Kidney tubule cell (primary cell): Measurements from ENCODE around the gene CHSY3.

Source experiments
- DNase-seq: peaks from one replicate; pipeline ENCODE4 v3.0.0-alpha.2; 2018; ENCODE audit warnings: low spot score

CHSY3 gene

GRCh38 chr5:130096483-130096882 lies 192.2 kb downstream of the CHSY3 start:
- DNase-seq: no peak

- DNase-seq: no peak
Measured at GRCh38 chr5:130099008-130099407, 194.7 kb downstream of the CHSY3 start.

- no peak for DNase-seq
Measured at GRCh38 chr5:130102375-130102774, 198.1 kb downstream of the CHSY3 start.

DNA sequence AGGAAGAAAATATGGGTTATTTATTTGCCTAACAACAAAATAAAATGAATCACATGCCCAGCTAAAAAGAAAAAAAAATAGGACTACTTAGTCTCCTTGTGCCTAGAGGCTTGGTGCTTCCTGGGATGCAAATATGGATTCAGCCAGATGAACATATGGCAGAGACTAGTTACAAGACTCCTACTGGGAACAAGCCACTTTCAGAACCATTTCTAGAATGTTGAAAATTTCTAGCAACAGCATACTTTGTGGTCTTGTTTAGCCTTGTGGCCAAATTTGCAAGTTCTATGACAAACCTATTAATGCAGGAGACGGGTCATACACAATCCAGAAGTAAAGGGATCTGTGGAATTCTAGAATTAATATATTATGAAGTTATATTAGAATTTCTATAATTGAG lies 198.7 kb downstream of the CHSY3 start:
- DNase-seq: no peak

DNA sequence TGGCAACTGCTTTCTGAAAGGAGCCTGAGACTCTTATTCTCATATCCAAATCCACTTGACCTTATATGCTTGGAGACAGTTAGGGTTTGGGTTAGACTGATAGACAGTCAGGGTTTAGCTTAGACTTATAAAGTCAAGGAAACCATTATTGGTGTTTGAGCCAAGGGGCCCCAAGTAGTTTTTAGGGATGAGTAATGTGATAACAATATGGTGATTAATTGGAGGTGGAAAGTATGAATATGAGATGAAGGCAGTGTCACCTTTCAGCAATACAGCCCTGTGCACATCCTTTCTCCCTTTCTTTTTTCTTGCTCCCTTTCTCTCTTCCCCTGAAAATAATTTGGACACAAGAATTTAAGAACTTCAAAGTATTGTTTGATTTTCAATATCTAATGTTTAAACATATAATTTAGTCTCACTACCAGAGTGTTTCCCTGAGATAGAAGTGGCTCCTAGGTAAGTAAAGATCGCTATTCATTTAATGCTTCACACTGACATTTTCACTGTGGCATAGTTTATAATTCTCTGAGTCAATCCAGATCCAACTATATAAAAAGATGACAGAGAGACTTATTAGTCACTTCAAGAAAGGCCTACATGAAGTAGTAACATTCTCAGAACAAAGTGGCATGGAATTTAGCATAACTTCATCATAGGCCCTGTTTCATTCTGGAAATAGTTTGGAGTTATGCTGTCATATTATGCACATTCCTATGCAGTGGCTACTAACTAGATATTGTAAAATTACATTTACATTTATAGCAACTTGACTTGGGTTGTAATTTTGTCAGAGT lies 200.8 kb downstream of the CHSY3 start:
- peak; percentile 2 for DNase-seq

DNA sequence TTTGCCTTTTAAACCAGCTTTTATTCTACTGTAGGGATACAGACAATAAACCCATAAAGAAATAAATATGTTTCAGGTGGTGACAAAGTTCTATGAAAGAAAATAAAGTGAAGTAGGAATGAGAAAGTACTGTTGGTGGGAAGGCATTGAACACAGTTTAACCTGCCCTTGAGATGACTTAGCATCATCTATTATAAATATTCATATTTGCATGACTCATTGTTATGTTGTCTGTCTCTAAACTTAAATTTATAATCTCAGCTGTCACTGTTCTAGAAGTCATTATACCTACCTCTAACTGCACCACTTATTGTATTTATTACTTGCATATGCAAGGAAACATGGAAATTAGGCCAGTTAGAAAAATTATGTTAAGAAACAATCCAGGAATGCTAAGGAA lies 202.2 kb downstream of the CHSY3 start:
- DNase-seq: no peak

- DNase-seq: peak; percentile 50
Measured at GRCh38 chr5:130109152-130109551, 204.9 kb downstream of the CHSY3 start.

- DNase-seq: no peak
Measured at GRCh38 chr5:130110328-130110727, 206.1 kb downstream of the CHSY3 start.

DNA sequence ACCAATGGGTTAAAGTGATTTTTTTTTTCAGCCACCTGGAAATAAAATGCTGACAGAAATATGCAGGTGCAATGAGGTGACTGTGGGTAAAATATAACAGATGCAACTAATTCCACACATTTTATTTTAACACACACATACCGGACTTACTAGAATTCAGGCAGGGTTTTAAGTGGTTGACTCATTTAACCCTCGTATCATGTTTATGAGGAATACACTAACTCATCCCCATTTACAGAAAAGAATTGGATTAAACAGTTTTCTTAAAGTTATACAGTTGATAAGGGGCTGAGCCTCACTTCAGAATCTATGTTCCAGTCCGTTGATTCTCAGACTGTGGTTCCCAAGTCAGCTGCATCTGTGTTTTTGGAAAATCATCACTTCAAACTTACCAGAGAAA lies 207.5 kb downstream of the CHSY3 start:
- no peak for DNase-seq

DNA sequence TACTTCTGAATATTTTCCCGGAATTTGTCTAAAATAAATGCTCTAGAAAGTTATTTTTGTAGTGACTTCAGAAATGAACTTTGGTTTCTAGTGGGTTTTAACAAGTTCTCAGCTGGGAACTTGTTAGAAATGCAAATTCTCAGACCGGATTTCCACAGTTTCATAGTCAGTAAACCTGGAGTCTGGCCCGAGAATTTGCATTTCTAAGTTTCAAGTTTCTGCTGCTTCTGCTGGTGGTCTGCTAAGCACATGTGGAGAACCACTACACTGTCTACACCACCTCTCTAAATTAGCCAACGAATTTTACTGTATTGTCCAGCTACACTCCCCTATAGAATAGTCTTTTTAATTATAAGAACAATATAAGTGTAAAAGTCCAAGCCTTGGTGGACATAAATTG lies 208.0 kb downstream of the CHSY3 start:
- no peak for DNase-seq

DNA sequence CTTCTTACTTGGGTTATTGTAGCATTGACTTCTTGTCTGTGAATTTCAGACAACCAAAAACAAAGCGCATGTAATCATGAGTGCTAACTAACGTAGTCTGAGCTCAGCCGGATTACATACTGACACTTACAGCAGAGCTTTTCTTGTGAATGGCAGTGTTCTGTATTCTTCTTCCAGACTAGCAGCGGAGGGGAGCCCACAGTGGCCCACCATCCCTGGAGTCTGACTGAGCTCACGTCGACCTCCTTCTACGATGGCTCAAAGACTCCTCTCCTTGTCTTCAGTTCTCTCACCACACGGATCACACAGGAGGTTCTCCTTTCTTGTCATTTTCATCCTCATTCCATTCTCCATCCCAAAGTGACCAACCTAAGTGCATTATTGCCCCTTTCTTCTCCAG lies 211.4 kb downstream of the CHSY3 start:
- no peak for DNase-seq

- no peak for DNase-seq
Measured at GRCh38 chr5:130116462-130116861, 212.2 kb downstream of the CHSY3 start.

GRCh38 chr5:130116972-130117371 lies 212.7 kb downstream of the CHSY3 start:
- DNase-seq: no peak

- DNase-seq: no peak
Measured at GRCh38 chr5:130126746-130127145, 222.5 kb downstream of the CHSY3 start.

DNA sequence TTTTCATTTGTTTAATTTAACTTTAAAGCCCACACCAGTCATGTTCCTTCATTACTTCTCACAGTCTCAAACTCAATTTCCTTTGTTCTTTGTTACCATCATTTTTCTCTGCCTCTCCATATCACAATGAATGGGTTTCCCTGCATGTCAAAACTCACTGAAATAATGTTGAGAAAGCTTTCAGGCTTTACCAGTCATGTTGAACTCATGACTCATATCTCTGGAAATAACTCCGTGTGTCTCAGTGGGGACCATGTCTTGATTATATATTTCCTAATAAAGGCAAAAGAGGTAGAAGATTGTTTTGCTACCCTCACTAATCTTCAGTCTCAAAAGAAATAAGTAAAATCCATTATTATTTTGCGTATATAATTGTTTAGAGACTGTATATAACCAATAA lies 231.2 kb downstream of the CHSY3 start:
- DNase-seq: peak; percentile 63

DNA sequence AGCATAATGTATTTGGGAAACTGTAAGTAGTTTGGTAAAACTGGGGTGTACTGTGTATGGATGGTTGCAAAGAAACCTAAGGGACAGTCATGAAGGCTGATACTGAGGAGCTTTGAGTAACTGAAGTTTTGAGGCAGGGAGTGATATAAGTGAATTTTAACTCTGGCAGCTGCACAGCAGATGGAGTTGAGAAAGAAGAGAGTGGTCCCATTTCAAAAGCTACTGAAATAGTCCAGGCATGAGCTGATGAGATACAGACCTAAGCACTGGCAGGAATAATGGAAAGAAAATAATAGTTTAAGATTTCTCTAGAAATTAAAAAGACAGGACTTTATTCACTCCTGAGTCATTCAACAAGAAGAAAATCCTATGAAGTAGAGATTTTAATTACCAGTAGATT lies 232.0 kb downstream of the CHSY3 start:
- DNase-seq: no peak

GRCh38 chr5:130137681-130138080 lies 233.4 kb downstream of the CHSY3 start:
- DNase-seq: no peak

DNA sequence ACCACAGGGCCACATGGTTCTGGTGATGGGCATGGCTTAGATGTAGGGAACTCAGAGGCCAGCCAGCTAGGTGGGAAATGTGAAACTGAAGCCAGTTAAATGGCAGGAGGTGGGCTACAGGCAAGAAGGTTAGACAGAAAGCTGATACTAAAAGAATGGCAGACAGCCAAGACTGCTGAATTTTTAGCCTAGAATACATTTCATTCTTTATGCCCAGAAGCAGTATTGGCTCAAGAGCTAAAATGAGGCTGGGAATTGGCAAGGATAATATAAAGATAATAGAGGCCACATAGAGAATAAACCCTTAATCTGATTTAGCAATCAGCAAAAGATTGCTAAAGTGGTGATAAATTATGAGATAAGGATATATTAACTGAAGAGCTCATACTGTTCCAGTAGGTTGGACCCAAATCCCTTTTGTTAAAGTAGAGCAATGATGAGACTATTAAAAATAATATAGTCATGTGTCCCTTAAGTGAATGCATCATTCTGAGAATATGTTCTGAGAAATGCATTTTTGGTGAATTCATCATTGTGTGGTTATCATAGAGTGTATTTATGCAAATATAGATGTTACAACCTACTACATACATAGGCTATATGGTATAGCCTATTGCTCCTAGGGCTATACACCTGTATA lies 234.3 kb downstream of the CHSY3 start:
- DNase-seq: no peak

GRCh38 chr5:130141659-130142320 lies 237.5 kb downstream of the CHSY3 start:
- DNase-seq: peak; percentile 45

GRCh38 chr5:130151239-130151638 lies 247.0 kb downstream of the CHSY3 start:
- DNase-seq: no peak

GRCh38 chr5:130155345-130156011 lies 251.2 kb downstream of the CHSY3 start:
- DNase-seq: no peak

GRCh38 chr5:130158036-130158435 lies 253.8 kb downstream of the CHSY3 start:
- DNase-seq: no peak

DNA sequence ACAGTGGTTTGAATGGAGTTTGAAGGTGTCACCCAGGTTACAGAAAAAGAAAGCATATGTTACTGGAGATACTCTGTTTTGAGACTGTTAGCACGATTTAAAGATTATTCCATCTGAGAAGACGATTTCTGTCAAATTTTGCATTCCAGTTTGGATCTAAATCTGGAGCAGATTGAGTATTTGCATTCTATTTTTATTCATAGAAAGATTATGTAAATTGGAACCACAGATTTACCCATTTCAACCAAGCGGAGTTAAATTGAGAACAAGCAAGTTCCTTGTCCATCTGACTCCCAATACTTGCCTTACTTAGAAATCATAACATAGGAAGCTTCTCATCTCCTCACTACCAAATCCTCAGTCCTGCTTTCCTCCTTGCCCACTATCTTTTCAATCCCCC lies 255.7 kb downstream of the CHSY3 start:
- no peak for DNase-seq
